C4-2B (cell line): ENCODE results near the gene TBL1XR1.

Experiments
- H3K27ac ChIP-seq: fragments of 450-650 bp; 2 replicates; pipeline ENCODE4 v1.5.1; 2017
- CTCF ChIP-seq: fragments of 450-650 bp; conservative IDR thresholded peaks from 2 replicates; pipeline ENCODE4 v1.5.1; 2017; ENCODE audit warnings: mild to moderate bottlenecking
- ZFX ChIP-seq: fragments of 450-650 bp; IDR thresholded peaks from 2 replicates; pipeline ENCODE4 v1.6.1; 2017

The TBL1XR1 gene

GRCh38 chr3:177126015-177126773 lies 71.1 kb downstream of the TBL1XR1 start:
- TF ChIP-seq ZFX: no peak
- no peak for TF ChIP-seq CTCF
- H3K27ac ChIP-seq: no peak overlapping the region

GRCh38 chr3:177124882-177125281 lies 72.4 kb downstream of the TBL1XR1 start:
- no peak for TF ChIP-seq CTCF
- TF ChIP-seq ZFX: no peak
- H3K27ac ChIP-seq: no peak overlapping the region

- no peak for TF ChIP-seq ZFX
- no peak for TF ChIP-seq CTCF
These were observed 73.5 kb downstream of the TBL1XR1 start for GRCh38 chr3:177123822-177124221.

GRCh38 chr3:177122183-177122856 lies 75.0 kb downstream of the TBL1XR1 start:
- no peak for TF ChIP-seq CTCF
- no peak for TF ChIP-seq ZFX
- no peak overlapping the region for H3K27ac ChIP-seq

More at GRCh38 chr3:177123822-177124221, 73.5 kb downstream of the TBL1XR1 start:
- no peak overlapping the region for H3K27ac ChIP-seq

GRCh38 chr3:177119829-177120228 lies 77.5 kb downstream of the TBL1XR1 start:
- TF ChIP-seq CTCF (no peak), ZFX (no peak)
- no peak overlapping the region for H3K27ac ChIP-seq

GRCh38 chr3:177114253-177114652 lies 83.0 kb downstream of the TBL1XR1 start:
- no peak overlapping the region for H3K27ac ChIP-seq
- TF ChIP-seq ZFX (no peak), CTCF (no peak)

- H3K27ac ChIP-seq: peak overlapping the region; percentile 19
- no peak for TF ChIP-seq ZFX
- no peak for TF ChIP-seq CTCF
These were observed 85.7 kb downstream of the TBL1XR1 start for GRCh38 chr3:177111541-177111949.
